Measurements from ENCODE around the gene TREM2.

DNA sequence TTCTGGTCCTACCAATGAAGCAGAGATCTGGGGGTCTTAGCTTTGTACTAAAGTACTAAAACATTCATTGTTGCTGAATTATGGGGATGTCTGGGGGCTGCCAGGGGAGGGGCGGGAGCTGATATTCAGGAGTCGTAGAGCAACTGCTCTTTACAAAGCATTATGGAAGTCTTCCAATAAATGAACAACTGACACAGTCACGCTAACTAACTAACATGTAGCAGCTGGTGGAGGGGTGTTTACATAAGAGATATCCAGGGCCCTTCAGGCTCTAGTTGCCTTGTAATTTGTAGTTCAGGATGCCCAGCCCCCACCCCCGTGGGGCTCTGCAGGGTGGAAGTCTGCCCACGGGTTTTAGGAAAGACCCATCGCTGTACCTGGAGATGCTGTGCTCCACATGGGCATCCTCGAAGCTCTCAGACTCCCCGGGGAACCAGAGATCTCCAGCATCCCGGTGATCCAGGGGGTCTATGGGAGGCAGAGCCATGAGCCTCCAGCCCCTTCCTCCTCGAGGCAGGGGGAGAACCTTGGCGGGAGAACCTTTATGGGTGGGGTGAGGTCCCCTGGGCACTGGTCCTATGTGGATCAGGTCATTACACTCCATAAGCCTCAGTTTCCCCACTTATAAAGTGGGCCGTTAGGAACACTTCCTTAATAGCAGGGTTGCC is 3.4 kb downstream of the TREM2 start:
- TF ChIP-seq, protein P1, sequence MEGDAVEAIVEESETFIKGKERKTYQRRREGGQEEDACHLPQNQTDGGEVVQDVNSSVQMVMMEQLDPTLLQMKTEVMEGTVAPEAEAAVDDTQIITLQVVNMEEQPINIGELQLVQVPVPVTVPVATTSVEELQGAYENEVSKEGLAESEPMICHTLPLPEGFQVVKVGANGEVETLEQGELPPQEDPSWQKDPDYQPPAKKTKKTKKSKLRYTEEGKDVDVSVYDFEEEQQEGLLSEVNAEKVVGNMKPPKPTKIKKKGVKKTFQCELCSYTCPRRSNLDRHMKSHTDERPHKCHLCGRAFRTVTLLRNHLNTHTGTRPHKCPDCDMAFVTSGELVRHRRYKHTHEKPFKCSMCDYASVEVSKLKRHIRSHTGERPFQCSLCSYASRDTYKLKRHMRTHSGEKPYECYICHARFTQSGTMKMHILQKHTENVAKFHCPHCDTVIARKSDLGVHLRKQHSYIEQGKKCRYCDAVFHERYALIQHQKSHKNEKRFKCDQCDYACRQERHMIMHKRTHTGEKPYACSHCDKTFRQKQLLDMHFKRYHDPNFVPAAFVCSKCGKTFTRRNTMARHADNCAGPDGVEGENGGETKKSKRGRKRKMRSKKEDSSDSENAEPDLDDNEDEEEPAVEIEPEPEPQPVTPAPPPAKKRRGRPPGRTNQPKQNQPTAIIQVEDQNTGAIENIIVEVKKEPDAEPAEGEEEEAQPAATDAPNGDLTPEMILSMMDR (IDR thresholded peaks at IDR 0.05 in 4 of 5, conservative IDR thresholded peaks at IDR 0.05 in 1 of 5) = no peak
- no peak for TF ChIP-seq POLR2A (IDR thresholded peaks at IDR 0.05)
